ENCODE data around the gene GPR42.

DNA sequence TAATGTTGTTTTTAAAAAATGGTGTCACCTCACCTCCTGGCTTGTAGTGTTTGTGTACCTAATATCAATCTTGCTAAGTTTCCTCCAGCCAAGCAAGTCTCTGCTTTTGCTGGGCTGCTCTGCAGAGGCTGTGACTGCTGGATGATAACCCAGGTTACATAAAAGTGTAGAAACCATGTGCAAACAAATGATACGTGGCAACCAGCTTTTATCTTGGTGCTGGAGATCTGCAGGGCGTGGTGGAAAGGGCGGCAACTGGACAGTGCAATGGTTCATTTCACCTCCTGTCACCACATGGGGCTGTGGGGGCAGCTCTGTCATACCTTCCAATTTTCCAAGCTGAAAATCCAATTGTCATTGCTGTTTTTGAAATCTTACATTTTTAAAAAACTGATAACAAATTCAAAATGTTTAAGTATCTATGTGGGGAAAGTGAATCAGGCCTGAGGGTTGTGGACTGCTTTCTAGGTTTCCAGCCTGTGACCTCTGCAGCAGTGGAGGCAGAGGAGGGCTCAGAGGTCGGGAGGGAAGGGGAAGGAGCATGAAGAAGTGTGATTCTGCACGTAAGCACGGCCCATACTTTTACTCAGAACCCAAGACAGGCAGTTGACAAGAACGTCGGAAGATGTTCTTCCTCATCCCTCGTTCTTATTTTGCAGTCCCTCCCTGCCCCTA is 9.7 kb downstream of the GPR42 start:
- no peak for TF ChIP-seq EZH2 (IDR thresholded peaks at IDR 0.05; ENCODE audit: borderline replicate concordance, low read depth, low read length, poor library complexity, severe bottlenecking)
- TF ChIP-seq, protein P1, sequence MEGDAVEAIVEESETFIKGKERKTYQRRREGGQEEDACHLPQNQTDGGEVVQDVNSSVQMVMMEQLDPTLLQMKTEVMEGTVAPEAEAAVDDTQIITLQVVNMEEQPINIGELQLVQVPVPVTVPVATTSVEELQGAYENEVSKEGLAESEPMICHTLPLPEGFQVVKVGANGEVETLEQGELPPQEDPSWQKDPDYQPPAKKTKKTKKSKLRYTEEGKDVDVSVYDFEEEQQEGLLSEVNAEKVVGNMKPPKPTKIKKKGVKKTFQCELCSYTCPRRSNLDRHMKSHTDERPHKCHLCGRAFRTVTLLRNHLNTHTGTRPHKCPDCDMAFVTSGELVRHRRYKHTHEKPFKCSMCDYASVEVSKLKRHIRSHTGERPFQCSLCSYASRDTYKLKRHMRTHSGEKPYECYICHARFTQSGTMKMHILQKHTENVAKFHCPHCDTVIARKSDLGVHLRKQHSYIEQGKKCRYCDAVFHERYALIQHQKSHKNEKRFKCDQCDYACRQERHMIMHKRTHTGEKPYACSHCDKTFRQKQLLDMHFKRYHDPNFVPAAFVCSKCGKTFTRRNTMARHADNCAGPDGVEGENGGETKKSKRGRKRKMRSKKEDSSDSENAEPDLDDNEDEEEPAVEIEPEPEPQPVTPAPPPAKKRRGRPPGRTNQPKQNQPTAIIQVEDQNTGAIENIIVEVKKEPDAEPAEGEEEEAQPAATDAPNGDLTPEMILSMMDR (conservative IDR thresholded peaks at IDR 0.05; ENCODE audit: low read depth, low read length) = no peak
